GM19455 (cell line): Measurements from ENCODE around the gene GRPR.
"Not testable (repeated sequence)": the region's sequence is repeated elsewhere in the genome, so short reads cannot be mapped to it uniquely, and the experiment has no call there.

ENCODE experiments used
- ATAC-seq: cut with Tn5 transposase; IDR thresholded peaks from one replicate; pipeline ENCODE4 v1.9.1; 2021; ENCODE audit not compliant: unreplicated experiment

GRPR gene

GRCh38 chrX:16175329-16176061 is 52.1 kb downstream of the GRPR start:
- no peak for ATAC-seq

- ATAC-seq = no peak
Observed at GRCh38 chrX:16177260-16177659, 53.9 kb downstream of the GRPR start.

- not testable (repeated sequence) for ATAC-seq
Observed at GRCh38 chrX:16183843-16184242, 60.5 kb downstream of the GRPR start.

GRCh38 chrX:16185725-16186136 is 62.4 kb downstream of the GRPR start:
- no peak for ATAC-seq

GRCh38 chrX:16186380-16187007 is 63.1 kb downstream of the GRPR start:
- ATAC-seq = no peak

GRCh38 chrX:16187024-16187760 is 63.8 kb downstream of the GRPR start:
- no peak for ATAC-seq

GRCh38 chrX:16188687-16189086 is 65.3 kb downstream of the GRPR start:
- ATAC-seq = no peak

GRCh38 chrX:16191605-16192004 is 68.2 kb downstream of the GRPR start:
- no peak for ATAC-seq

- ATAC-seq = no peak
Observed at GRCh38 chrX:16196829-16197228, 73.5 kb downstream of the GRPR start.

- no peak for ATAC-seq
Observed at GRCh38 chrX:16199343-16199742, 76.0 kb downstream of the GRPR start.

GRCh38 chrX:16202943-16203342 is 79.6 kb downstream of the GRPR start:
- ATAC-seq = no peak
